ENCODE results near the gene TMPRSS5.
"Not testable (repeated sequence)": the region's sequence is repeated elsewhere in the genome, so short reads cannot be mapped to it uniquely, and the experiment has no call there.

TMPRSS5 gene

DNA sequence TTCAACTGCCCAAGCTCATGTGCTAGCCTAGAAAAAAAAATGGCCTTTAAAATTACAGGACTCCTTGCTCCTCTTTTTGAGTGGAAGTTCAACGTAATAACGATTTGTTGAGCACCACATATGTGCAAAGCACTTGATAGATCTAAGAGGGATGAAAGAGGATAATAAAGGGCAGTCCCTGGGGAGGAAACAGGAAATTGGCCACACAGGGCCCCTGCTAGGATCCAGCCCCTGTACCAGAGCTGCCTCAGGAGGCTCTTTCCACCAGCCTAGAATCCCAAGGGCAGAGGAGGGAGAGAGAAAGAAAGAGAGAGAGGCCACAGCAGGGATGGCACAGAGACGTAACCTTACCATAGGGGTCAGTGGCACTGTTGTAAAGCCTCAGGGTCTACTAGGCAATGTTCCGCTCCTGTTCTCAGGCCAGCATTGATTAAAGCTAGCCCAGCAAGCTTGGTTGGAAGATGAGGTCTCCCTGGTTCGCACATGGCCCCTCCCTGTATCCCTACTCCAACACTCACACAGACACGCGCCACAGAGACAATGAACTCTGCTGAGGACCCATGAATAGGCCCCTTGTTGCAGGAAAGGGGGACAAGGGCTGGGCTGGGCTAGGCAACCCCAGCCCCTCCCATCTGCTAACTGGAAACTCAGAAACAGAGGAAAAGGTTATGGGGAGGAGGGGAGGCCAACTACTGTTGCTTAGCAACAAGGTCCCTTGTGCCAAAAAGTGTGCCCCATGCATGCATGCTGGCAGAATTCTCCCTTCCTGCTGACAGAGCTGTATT, at the start of gene TMPRSS5:
Gene TMPRSS5, minus strand, starts transcription at position 438 of the 785 bp plus-strand sequence. Its CDS starts 84 bp downstream, at position 354.
- DNase-seq (ENCODE audit: low read depth in 3 of 3, low spot score in 1 of 3), result no peak

DNA sequence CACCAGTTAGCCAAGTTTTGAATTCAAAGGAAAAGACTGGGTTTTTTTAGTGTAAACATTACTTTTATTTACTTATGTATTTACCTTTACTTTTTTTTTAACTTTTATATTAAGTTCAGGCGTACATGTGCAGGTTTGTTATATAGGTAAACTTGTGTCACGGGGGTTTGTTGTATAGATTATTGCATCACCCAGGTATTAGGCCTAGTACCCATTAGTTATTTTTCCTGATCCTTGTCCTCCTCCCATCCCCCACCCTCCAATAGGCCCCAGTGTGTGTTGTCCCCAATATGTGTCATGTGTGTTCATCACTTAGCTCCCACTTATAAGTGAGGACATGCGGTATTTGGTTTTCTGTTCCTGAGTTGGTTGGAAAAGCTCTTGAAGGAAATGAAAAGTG, 46.8 kb upstream of the TMPRSS5 start:
- no peak for DNase-seq (ENCODE audit: low read depth in 3 of 3, low spot score in 1 of 3)

DNA sequence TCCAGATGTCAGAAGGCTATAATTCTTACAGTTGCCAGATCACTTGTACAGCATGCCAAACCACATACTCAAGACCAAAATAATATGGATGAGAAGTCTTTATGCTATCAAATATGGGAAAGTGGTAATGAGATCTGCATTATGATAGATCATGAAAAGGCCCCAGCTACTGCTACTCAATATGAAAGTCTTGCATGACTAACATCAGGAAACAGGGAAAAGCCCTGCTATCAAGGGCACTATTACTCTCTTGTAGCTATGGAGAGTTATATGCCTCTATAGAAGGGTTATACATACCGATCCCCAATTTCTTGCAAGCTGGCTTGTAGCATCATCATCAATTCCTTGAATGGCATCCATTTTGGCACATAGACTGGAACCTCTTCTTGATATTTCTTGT, 30.2 kb upstream of the TMPRSS5 start:
- no peak for DNase-seq (ENCODE audit: low read depth in 3 of 3, low spot score in 1 of 3)

GRCh38 chr11:113732092-113732491, 26.0 kb upstream of the TMPRSS5 start:
- no peak for DNase-seq (ENCODE audit: low read depth in 3 of 3, low spot score in 1 of 3)

DNA sequence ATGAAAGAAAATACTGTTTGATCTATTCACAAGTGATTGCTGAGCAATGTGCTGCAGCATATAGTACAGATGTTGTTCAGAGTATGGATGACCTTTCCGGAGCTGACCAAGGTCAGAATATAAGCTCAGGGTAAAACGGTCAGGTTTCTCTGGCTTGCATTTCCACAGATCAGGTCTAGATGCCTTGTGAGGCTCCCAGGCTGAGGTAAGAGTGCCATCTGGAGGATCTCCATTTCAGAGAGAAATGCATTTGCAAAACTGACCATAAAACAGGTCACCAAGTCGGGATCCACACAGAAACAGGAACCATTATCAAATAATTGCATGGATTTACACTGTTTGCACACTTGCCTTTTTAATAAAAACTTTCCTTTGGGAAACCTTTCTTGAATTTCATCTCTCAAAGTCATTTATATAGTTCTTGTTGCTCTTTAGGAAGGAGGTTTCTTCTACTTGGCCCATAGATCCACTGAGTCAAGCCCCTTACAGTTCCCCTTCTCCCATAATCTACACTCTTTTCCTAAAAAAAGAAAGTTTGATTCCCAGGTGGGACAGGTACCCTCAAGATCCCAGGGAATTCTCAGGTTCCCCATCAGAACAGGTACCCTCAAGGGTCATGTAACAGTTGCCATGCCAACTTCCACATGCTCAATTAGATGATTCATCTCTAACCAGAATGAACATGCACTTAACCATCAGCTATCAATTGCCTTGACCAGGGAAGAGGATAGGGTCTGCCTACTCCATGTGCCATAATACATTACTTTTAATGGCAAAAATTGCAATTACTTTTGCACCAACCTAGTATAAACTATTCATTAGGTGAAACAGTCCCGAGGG, 25.0 kb upstream of the TMPRSS5 start:
- no peak for DNase-seq (ENCODE audit: low read depth in 3 of 3, low spot score in 1 of 3)

- no peak for DNase-seq (ENCODE audit: low read depth in 3 of 3, low spot score in 1 of 3)
Observed at GRCh38 chr11:113729456-113729855, 23.3 kb upstream of the TMPRSS5 start.

DNA sequence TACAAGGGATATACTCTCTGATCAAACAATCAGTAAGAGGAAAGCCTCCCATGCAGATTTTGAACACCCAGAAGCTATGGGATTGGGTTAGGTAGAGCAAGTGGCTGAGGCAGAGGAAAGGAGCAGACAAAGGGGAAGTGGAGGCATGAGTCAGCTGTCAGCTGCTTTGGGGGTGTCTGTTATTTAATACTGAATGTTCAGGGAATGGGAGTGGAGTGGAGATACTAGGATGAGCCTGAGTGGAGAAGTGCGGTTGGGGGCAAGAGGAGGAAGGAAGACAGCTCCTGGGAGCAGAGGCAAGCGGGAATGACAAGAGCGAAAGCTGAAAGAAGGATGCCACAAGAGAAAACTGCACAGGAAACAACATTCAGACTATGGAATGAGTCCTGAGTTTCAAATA, 22.7 kb upstream of the TMPRSS5 start:
- DNase-seq (ENCODE audit: low read depth in 3 of 3, low spot score in 1 of 3), result no peak

DNA sequence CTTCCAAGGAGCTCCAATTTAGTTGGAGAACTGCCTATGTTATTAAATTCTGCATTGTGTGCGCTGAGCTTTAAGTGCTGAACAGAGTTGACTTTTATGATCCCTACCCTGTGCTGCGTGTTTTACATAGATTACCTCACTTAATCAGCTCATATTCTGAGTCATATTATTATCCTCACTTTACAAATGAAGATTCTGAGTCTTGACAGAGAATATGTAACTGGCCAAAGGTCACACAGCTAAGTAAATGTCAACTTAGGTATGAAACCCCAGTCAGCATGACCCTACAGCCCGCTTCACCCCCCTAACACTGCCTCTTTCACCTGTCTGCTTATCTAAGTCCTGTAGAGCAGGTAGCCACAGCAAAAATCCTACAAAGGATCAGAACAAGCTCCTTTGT, 19.8 kb upstream of the TMPRSS5 start:
- DNase-seq (ENCODE audit: low read depth in 3 of 3, low spot score in 1 of 3), result no peak

- no peak for DNase-seq (ENCODE audit: low read depth in 3 of 3, low spot score in 1 of 3)
Observed at GRCh38 chr11:113725407-113725806, 19.3 kb upstream of the TMPRSS5 start.

DNA sequence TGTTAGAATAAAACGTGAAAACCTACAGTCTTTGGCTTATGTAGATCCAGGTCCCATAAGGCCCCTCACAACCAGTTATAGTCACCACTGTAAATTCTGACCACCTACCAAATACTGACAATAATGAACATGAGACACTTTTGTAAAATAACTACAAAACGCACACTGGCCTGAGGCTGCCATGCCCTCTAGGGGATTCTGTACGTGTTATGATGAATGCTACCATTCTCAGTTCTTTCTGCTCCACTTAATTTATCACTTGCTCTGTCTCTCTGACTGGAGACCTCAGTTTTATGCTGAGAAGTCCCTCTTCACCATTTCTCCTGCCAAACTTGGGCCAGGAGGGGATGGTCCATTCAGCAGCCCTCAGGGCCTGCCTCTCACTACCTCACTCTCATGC, 18.7 kb upstream of the TMPRSS5 start:
- no peak for DNase-seq (ENCODE audit: low read depth in 3 of 3, low spot score in 1 of 3)

DNA sequence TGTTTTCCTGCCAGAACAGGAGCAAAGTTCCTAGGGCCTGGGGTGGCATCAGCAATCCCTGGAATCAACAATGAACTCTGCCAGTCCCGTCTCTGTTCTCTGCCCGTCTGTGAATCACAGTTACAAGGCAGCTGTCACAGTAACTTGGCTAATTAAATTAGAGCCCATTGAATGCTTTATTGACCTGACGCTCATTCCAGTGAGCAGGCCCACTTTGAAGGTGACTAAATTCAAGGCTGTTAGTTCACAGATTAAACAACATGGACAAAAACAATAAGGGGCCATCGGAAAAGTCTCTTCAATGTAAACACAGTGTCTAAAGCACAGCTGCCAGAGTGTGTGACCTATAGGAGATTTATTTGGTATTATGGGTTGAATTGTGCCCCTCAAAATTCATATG, 17.7 kb upstream of the TMPRSS5 start:
- DNase-seq (ENCODE audit: low read depth in 3 of 3, low spot score in 1 of 3), result no peak

DNA sequence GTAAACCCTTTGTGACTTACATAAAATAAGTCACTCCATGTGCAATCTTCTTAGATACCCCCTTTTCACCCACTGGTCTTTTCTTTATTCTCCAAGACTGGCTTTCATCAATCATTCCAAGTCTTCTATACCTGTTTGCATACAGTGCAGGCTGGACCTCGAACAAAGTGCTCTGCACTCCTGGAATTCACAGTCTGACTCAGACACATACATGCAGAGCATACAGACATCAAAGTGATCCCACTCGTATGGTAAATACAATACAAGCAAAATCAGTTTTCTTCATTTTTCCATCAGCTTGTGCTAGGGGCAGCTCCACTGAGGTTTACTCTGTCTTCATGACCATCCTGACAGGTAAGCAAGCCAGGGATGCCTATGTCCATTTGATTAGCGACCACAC, 16.8 kb upstream of the TMPRSS5 start:
- no peak for DNase-seq (ENCODE audit: low read depth in 3 of 3, low spot score in 1 of 3)

- DNase-seq (ENCODE audit: low read depth in 3 of 3, low spot score in 1 of 3), result no peak
Observed at GRCh38 chr11:113722221-113722620, 16.1 kb upstream of the TMPRSS5 start.

DNA sequence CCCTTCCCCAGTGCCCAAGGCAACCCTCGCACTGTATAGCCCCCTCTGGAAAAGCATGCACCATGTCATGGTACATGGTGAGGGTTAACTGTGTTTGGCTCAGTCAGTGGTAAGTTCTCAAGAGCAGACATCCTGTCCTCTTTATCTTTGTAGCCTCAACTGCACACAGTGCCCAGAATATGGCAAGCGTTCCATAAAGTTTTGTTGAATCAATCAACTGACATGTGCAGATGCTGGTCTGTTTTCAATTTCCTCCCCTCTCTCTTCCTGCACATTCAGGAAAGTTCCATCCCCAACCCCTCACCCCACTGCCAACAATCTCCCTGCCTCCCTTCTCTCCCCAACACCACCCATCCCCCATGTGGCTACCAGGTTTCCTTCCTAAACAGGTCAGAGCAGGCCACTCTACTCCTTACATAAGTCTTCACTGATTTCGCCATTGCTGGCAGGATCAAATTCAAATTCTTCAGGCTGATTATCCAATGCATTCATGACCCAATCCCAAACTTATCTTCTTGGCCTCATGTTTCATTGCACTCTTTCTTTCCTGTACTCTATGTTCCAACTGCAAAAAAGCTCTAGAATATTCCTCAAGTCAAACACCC, 15.5 kb upstream of the TMPRSS5 start:
- no peak for DNase-seq (ENCODE audit: low read depth in 3 of 3, low spot score in 1 of 3)

GRCh38 chr11:113720478-113720877, 14.4 kb upstream of the TMPRSS5 start:
- not testable (repeated sequence) for DNase-seq (ENCODE audit: low read depth in 3 of 3, low spot score in 1 of 3)

GRCh38 chr11:113715882-113716625, 9.9 kb upstream of the TMPRSS5 start:
- DNase-seq (ENCODE audit: low read depth in 3 of 3, low spot score in 1 of 3), result no peak

- DNase-seq (ENCODE audit: low read depth in 3 of 3, low spot score in 1 of 3), result no peak
Observed at GRCh38 chr11:113715273-113715672, 9.2 kb upstream of the TMPRSS5 start.

GRCh38 chr11:113710989-113711388, 4.9 kb upstream of the TMPRSS5 start:
- no peak for DNase-seq (ENCODE audit: low read depth in 3 of 3, low spot score in 1 of 3)

GRCh38 chr11:113703551-113703950, 2.6 kb downstream of the TMPRSS5 start:
- not testable (repeated sequence) for DNase-seq (ENCODE audit: low read depth in 3 of 3, low spot score in 1 of 3)

- DNase-seq (ENCODE audit: low read depth in 3 of 3, low spot score in 1 of 3), result no peak
Observed at GRCh38 chr11:113701491-113701890, 4.6 kb downstream of the TMPRSS5 start.

DNA sequence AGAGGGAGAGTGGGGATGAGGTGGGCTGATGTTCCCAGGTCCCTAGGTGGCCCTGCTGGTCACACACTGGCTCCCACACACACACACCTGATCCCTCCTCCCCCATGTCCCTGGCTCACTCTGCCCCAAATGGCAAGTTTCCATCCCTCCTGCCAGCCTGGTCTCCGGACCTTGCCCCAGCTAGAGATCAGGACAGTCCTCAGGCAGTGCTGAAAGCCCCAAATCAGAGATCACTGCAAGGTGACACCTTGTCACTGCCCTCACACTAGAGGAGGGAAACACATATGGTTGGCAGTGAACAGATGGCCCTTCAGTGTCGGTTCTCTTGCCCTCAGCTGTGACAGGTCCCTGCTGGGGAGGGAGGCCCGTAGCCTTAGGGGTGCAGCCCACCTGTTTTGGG, 7.6 kb downstream of the TMPRSS5 start:
- DNase-seq (ENCODE audit: low read depth in 3 of 3, low spot score in 1 of 3), result no peak

All from stimulated activated CD4-positive, alpha-beta T cell treated with anti-CD3 and anti-CD28 coated beads, TNF-alpha, amount 100 ng/mL, for 1 hour (primary cell).